Myocyte (in vitro differentiated cells): ENCODE data around the gene CDK6. TPM values are rescaled to one million over a fixed set of nuclear protein-coding genes. Genes with fewer than 3 reads are reported as not detected.
"Not testable (repeated sequence)": the region's sequence is repeated elsewhere in the genome, so short reads cannot be mapped to it uniquely, and the experiment has no call there.

ENCODE experiments used
- DNase-seq: peaks from one replicate; pipeline ENCODE4 v3.0.0-alpha.2; 2012; ENCODE audit warnings: low read depth
- total RNA-seq: library from RNA; depleted of rRNA; stranded (reverse); fragments of >200 nt; gene quantifications from 2 replicates; pipeline ENCODE4 v1.2.3, GENCODE V29; 2014

CDK6 gene
- total RNA-seq, 1 donor from 2014 or later: 124 TPM

- not testable (repeated sequence) for DNase-seq
These were observed 231.9 kb downstream of the CDK6 start for GRCh38 chr7:92604517-92604916.

DNA sequence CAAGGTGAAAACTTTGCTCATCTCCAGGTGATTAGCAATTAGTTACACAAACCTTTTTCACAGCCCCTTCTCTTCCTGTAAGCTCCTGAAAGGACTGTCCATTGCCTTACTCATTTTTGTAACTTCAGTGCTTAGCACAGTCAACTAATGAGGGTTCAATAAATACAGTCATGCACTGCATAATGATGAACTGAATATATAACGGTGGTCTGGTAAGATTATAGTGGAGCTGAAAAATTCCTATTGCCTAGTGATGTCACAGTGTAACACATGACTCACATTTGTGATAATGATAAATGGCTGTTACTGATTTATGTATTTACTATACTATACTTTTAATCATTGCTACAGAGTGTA is 233.3 kb downstream of the CDK6 start:
- no peak for DNase-seq

GRCh38 chr7:92602352-92603088 is 233.9 kb downstream of the CDK6 start:
- no peak for DNase-seq

GRCh38 chr7:92598310-92598981 is 237.9 kb downstream of the CDK6 start:
- DNase-seq: no peak

- peak; percentile 45 for DNase-seq
These were observed 241.1 kb downstream of the CDK6 start for GRCh38 chr7:92595281-92595680.

- DNase-seq: no peak
These were observed 241.6 kb downstream of the CDK6 start for GRCh38 chr7:92594746-92595145.

GRCh38 chr7:92590711-92591310 is 245.6 kb downstream of the CDK6 start:
- DNase-seq: no peak

GRCh38 chr7:92589056-92589455 is 247.3 kb downstream of the CDK6 start:
- DNase-seq: no peak

GRCh38 chr7:92588561-92588960 is 247.8 kb downstream of the CDK6 start:
- DNase-seq: no peak

DNA sequence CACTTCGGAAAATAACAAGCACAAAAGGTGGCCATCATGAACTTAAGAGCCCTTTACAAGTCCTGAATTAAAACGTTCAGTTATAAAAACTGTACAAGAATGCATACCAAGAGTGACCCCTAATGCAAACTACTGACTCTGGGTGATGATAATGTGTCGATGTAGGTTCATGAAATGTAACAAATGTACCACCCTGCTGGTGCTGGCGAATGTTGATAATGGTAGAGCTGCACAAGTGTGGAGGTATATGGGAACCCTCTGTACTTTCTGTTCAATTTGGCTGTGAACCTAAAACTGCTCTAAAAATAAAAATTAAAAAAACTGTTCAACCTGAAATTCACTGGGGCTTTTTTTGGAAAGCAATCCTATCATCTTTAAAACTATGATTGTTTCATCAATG is 249.5 kb downstream of the CDK6 start:
- no peak for DNase-seq

GRCh38 chr7:92586403-92586802 is 250.0 kb downstream of the CDK6 start:
- no peak for DNase-seq

- no peak for DNase-seq
These were observed 251.4 kb downstream of the CDK6 start for GRCh38 chr7:92584953-92585352.

DNA sequence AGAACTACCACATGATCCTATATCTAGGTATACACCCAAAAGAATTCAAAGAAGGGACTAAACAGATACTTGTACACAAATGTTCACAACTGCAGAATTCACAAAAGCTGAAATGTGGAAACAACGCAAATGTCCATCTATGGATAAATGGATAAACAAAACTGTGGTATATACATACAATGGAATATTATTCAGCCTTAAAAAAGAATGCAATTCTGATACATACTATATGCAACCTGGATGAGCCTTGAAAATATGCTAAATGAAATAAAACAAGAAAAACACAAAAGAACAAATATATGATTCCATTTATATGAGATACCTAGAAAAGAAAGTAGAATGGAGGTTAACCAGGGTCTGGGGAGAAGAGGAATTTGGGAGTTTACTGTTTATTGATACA is 253.4 kb downstream of the CDK6 start:
- DNase-seq: no peak

DNA sequence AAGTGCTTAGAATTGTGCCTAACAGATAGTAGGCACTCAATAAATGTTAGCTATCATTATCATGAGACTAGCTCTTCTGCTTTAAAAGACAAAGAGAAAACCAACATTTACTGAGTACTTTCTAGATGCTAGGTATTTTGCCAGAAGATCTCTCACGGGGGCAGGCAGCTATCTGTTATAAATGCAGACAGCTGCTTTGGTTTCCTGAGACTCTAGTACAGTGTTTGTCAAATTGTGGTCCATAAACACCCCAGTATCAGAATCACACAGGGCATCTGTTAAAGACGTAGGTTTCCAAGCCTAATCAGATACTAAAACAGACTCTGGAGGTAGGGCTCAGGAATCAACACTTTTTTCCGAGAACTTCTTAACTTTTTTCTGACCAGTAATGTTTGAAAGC is 260.1 kb downstream of the CDK6 start:
- peak; percentile 69 for DNase-seq

DNA sequence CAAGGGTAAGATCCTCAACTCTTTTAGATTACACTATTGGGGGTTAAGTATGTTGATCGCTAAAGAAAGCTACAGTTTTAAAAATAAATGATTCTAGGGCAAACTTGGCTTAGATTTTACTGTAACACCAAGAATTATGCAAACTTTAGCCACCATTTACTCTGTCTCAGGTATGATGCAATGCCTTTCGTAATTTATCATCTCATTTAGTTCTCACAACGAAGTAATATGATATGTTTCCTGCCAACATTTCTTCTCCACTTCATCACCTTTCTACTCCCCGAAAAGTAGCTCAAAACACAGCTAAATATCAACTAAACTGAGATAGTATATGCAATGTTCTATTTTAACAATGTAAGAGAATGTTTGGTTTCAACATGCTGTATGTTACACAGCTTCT is 267.2 kb downstream of the CDK6 start:
- DNase-seq: no peak

GRCh38 chr7:92567460-92567859 is 268.9 kb downstream of the CDK6 start:
- DNase-seq: peak; percentile 67

GRCh38 chr7:92563345-92563744 is 273.0 kb downstream of the CDK6 start:
- DNase-seq: no peak

GRCh38 chr7:92560602-92561001 is 275.8 kb downstream of the CDK6 start:
- DNase-seq: no peak

DNA sequence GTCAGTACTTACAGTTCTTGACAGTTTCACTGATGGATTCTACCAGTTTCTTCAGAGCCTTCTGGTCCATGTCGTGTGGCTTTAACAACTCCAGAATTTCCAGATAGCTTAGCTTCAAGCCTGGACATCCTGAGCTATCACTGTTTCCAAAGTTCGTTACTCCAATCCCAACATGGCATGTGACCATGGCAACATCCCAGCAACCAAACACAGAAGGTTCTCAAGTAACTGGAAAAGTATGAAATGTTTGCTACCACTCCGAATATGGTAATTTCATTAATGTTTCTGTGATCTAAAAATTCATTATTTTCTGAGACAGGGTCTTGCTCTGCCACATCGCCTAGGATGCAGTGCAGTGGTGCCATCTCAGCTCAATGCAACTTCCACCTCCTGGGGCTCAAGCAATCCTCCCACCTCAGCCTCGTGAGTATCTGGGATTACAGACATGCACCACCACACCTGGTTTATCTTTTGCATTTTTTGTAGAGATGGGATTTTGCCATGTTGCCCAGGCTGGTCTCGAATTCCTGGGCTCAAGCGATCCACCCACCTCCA is 278.5 kb downstream of the CDK6 start:
- DNase-seq: no peak

GRCh38 chr7:92557249-92557648 is 279.1 kb downstream of the CDK6 start:
- DNase-seq: no peak
